Measurements from ENCODE around the gene DYDC2. TPM values are rescaled to one million over a fixed set of nuclear protein-coding genes. Genes with fewer than 3 reads are reported as not detected.

The DYDC2 gene
- not detected in 2 replicates for polyA plus RNA-seq (2011; rRNA removed)
- not detected in 2 replicates for polyA minus RNA-seq (2011; rRNA and poly(A)+ RNA removed)

- peaks cover 8% of the 10 kb centered on the region for H3K27me3 ChIP-seq (ENCODE audit: control insufficient read depth, insufficient read depth, low read length)
- ChIA-PET POLR2A (no interaction called here), CTCF (no interaction called here)
- no peaks in the 10 kb centered on the region for H3K36me3 ChIP-seq (ENCODE audit: control insufficient read depth, insufficient read depth, low read length)
- H3K4me3 ChIP-seq (ENCODE audit: low read depth, low read length): no peak within 1 kb of the TSS
- DNase-seq (ENCODE audit: low read depth): no peak
- no peak for TF ChIP-seq CTCF (IDR thresholded peaks at IDR 0.05; ENCODE audit: insufficient read depth, low read depth, low read length)
Measured at GRCh38 chr10:80356563-80356988, at the start of gene DYDC2, which contains the start of gene DYDC1. TSS of gene DYDC2 (plus strand) at chr10:80356781. CDS start at chr10:80362444, 5,663 bp downstream. TSS of gene DYDC1 (minus strand) at chr10:80356755. CDS start at chr10:80352601, 4,154 bp downstream.

- ChIA-PET CTCF (no interaction called here), POLR2A (no interaction called here)
- DNase-seq (ENCODE audit: low read depth): no peak
- H3K27me3 ChIP-seq (ENCODE audit: control insufficient read depth, insufficient read depth, low read length): no peaks in the 10 kb centered on the region
- H3K4me3 ChIP-seq (ENCODE audit: low read depth, low read length): no peak overlapping the region
- no peaks in the 10 kb centered on the region for H3K36me3 ChIP-seq (ENCODE audit: control insufficient read depth, insufficient read depth, low read length)
- no peak for TF ChIP-seq CTCF (IDR thresholded peaks at IDR 0.05; ENCODE audit: insufficient read depth, low read depth, low read length)
Measured at GRCh38 chr10:80313523-80313922, 43.1 kb upstream of the DYDC2 start.

- no peak for DNase-seq (ENCODE audit: low read depth)
- ChIA-PET CTCF (no interaction called here), POLR2A (no interaction called here)
- Histone ChIP-seq H3K4me3 (ENCODE audit: low read depth, low read length) (no peak overlapping the region), H3K27me3 (ENCODE audit: control insufficient read depth, insufficient read depth, low read length) (no peaks in the 10 kb centered on the region), H3K36me3 (ENCODE audit: control insufficient read depth, insufficient read depth, low read length) (no peaks in the 10 kb centered on the region)
- TF ChIP-seq CTCF (IDR thresholded peaks at IDR 0.05; ENCODE audit: insufficient read depth, low read depth, low read length): no peak
Measured at GRCh38 chr10:80315391-80315790, 41.2 kb upstream of the DYDC2 start.

- POLR2A ChIA-PET: no interaction called here
- H3K36me3 ChIP-seq (ENCODE audit: control insufficient read depth, insufficient read depth, low read length): no peaks in the 10 kb centered on the region
- DNase-seq (ENCODE audit: low read depth): no peak
- no peaks in the 10 kb centered on the region for H3K27me3 ChIP-seq (ENCODE audit: control insufficient read depth, insufficient read depth, low read length)
- no peak overlapping the region for H3K4me3 ChIP-seq (ENCODE audit: low read depth, low read length)
- TF ChIP-seq CTCF (IDR thresholded peaks at IDR 0.05; ENCODE audit: insufficient read depth, low read depth, low read length): no peak
- CTCF ChIA-PET: no interaction called here
Measured at GRCh38 chr10:80318742-80319141, 37.8 kb upstream of the DYDC2 start.

GRCh38 chr10:80319318-80319717, 37.3 kb upstream of the DYDC2 start:
- POLR2A ChIA-PET: no interaction called here
- CTCF ChIA-PET: no interaction called here
- no peaks in the 10 kb centered on the region for H3K36me3 ChIP-seq (ENCODE audit: control insufficient read depth, insufficient read depth, low read length)
- no peak for TF ChIP-seq CTCF (IDR thresholded peaks at IDR 0.05; ENCODE audit: insufficient read depth, low read depth, low read length)
- no peak for DNase-seq (ENCODE audit: low read depth)
- H3K4me3 ChIP-seq (ENCODE audit: low read depth, low read length): no peak overlapping the region
- H3K27me3 ChIP-seq (ENCODE audit: control insufficient read depth, insufficient read depth, low read length): no peaks in the 10 kb centered on the region

All from BJ (cell line).